ENCODE measurements around the gene NLGN2.

- no peak for TF ChIP-seq POLR2A (IDR thresholded peaks at IDR 0.05; ENCODE audit: low read length)
- TF ChIP-seq GATA1 (IDR thresholded peaks at IDR 0.05; ENCODE audit: low read depth, low read length), result no peak
These were observed 16.3 kb upstream of the NLGN2 start for GRCh38 chr17:7391307-7391706.

Data from erythroblast (primary cell).